Measurements from ENCODE around the gene PCDHA1. TPM values are rescaled to one million over a fixed set of nuclear protein-coding genes. Genes with fewer than 3 reads are reported as not detected.

Gene PCDHA1
- total RNA-seq, 6 experiments from 2014 or later = 0.09 to 0.22 (median 0.14) TPM

DNA sequence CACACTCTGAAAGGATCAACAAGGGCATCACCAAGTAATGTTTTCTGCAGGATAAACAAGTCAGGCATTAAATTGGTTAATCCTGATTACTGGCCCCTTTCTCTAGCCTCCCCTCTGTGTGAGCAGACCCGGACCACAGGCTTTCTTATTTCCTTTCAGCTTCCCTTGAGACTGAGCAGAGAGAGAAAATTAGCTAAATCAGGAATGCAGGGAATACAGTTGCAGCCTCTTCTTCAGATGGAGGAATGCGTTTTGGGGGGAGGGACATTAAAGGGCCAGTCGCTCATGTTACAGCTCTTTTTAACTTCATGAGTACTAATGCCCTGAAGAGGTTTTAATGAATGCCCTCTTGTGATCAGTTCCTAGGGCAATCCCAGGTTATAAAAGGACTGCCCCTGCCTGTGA lies 200.2 kb downstream of the PCDHA1 start:
- H3K27me3 Mint-ChIP-seq (ENCODE audit: insufficient read depth) = peaks cover 4% of the 10 kb centered on the region; the same call in 1 of the 2 replicates
- DNase-seq = no peak
- H3K27ac Mint-ChIP-seq = no peak overlapping the region
- TF ChIP-seq, protein P1, sequence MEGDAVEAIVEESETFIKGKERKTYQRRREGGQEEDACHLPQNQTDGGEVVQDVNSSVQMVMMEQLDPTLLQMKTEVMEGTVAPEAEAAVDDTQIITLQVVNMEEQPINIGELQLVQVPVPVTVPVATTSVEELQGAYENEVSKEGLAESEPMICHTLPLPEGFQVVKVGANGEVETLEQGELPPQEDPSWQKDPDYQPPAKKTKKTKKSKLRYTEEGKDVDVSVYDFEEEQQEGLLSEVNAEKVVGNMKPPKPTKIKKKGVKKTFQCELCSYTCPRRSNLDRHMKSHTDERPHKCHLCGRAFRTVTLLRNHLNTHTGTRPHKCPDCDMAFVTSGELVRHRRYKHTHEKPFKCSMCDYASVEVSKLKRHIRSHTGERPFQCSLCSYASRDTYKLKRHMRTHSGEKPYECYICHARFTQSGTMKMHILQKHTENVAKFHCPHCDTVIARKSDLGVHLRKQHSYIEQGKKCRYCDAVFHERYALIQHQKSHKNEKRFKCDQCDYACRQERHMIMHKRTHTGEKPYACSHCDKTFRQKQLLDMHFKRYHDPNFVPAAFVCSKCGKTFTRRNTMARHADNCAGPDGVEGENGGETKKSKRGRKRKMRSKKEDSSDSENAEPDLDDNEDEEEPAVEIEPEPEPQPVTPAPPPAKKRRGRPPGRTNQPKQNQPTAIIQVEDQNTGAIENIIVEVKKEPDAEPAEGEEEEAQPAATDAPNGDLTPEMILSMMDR (IDR thresholded peaks at IDR 0.05) = no peak
- no peak overlapping the region for H3K4me3 Mint-ChIP-seq
- no peaks in the 10 kb centered on the region for H3K4me1 Mint-ChIP-seq (ENCODE audit: low read depth)
- no peaks in the 10 kb centered on the region for H3K36me3 Mint-ChIP-seq (ENCODE audit: low read depth)
- H3K9me3 Mint-ChIP-seq = peaks cover 20% of the 10 kb centered on the region

DNA sequence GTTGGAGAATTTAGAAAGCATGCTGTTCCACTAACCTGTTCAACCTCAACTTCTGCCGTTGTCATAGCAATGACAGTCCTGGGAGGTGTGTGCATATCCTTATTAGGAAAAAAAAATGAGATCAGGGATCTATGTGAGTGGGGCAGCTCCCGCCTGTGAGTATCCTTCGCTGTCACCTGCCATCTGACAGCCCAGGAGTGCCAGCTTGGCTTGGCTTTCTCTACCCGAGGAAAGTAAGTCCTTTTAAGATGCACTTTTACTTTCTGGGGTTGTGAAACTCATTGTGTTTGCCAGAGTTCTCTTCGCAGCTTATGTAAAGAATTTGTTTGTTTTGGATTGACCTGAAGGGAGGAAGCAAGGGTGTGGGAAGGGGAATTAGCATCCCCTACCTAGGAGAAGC lies 202.2 kb downstream of the PCDHA1 start:
- Mint-ChIP-seq H3K4me3 (no peak overlapping the region), H3K27me3 (ENCODE audit: insufficient read depth) (peaks cover 4% of the 10 kb centered on the region; the same call in 1 of the 2 replicates), H3K4me1 (ENCODE audit: low read depth) (no peaks in the 10 kb centered on the region), H3K36me3 (ENCODE audit: low read depth) (no peaks in the 10 kb centered on the region), H3K27ac (no peak overlapping the region), H3K9me3 (peaks cover 15% of the 10 kb centered on the region)
- no peak for DNase-seq
- TF ChIP-seq, protein P1 (IDR thresholded peaks at IDR 0.05) = no peak

- TF ChIP-seq, protein P1 (IDR thresholded peaks at IDR 0.05) = no peak
- Mint-ChIP-seq H3K4me1 (ENCODE audit: low read depth) (no peaks in the 10 kb centered on the region), H3K27ac (no peak overlapping the region), H3K9me3 (peaks cover 15% of the 10 kb centered on the region), H3K4me3 (no peak overlapping the region), H3K36me3 (ENCODE audit: low read depth) (no peaks in the 10 kb centered on the region), H3K27me3 (ENCODE audit: insufficient read depth) (peaks cover 4% of the 10 kb centered on the region; the same call in 1 of the 2 replicates)
- DNase-seq = no peak
These were observed 202.7 kb downstream of the PCDHA1 start for GRCh38 chr5:140988608-140989007.

DNA sequence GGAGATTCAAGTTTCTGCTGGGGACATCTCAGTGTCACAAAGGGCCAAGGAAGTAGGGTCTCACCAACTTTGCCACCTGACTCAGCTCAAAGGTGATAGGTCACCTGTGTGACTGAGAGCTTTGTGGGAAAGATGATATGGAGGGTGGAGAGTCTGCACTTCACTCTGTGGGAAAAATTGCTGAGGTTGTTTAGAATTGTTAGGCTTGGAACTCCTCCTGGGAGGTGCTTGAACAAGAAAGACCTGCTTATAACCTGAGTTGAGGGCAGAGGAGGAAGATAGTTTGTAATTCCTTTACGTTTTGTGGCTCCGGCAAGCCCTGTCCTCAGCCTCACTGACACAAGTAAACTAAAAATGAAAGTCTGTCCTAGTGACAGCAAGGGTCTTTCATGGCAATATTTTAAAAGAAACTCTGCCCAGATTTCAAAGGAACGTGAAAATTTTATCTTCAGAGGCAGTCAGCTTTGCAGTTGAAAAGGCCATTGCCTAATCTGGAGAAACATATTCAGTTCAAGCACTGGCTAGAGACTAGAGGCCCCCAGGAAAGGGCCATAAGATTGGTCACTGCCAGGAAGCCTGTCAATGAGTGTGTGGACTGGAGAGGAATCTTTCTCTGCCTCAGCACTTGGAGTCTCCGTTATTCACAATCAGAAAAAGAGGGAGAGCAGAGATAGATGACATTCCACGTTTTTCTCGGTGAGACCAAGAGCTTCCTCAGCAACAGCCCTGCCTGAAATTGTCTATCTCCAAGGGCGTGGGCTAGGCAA lies 203.5 kb downstream of the PCDHA1 start:
- H3K27ac Mint-ChIP-seq = no peak overlapping the region
- H3K9me3 Mint-ChIP-seq = peaks cover 15% of the 10 kb centered on the region
- no peak overlapping the region for H3K4me3 Mint-ChIP-seq
- TF ChIP-seq, protein P1 (IDR thresholded peaks at IDR 0.05) = no peak
- peaks cover 3% of the 10 kb centered on the region; the same call in 1 of the 2 replicates for H3K27me3 Mint-ChIP-seq (ENCODE audit: insufficient read depth)
- no peak for DNase-seq
- H3K4me1 Mint-ChIP-seq (ENCODE audit: low read depth) = no peaks in the 10 kb centered on the region
- no peaks in the 10 kb centered on the region for H3K36me3 Mint-ChIP-seq (ENCODE audit: low read depth)

- Mint-ChIP-seq H3K9me3 (peaks cover 14% of the 10 kb centered on the region), H3K27ac (no peak overlapping the region), H3K36me3 (ENCODE audit: low read depth) (no peaks in the 10 kb centered on the region), H3K27me3 (ENCODE audit: insufficient read depth) (peaks cover 1% of the 10 kb centered on the region; the same call in 1 of the 2 replicates), H3K4me3 (no peak overlapping the region), H3K4me1 (ENCODE audit: low read depth) (no peaks in the 10 kb centered on the region)
- TF ChIP-seq, protein P1 (IDR thresholded peaks at IDR 0.05) = no peak
- no peak for DNase-seq
These were observed 206.9 kb downstream of the PCDHA1 start for GRCh38 chr5:140992828-140993227.

Data from HFFc6 (cell line).